Endodermal cell (in vitro differentiated cells): ENCODE results near the gene TTR. TPM values are rescaled to one million over a fixed set of nuclear protein-coding genes. Genes with fewer than 3 reads are reported as not detected.

ENCODE experiments used
- DNase-seq: peaks from one replicate; pipeline ENCODE4 v3.0.0-alpha.2; 2017
- H3K27ac ChIP-seq: 2 replicates; pipeline ENCODE4 v1.5.1; 2013; ENCODE audit warnings: mild to moderate bottlenecking, low read depth, low read length, moderate library complexity
- H3K27me3 ChIP-seq: 2 replicates; pipeline ENCODE4 v1.6.1; 2013; ENCODE audit warnings: mild to moderate bottlenecking, low read length, moderate library complexity; ENCODE audit not compliant: insufficient read depth, control insufficient read depth, poor library complexity, severe bottlenecking
- H3K36me3 ChIP-seq: 2 replicates; pipeline ENCODE4 v1.7.0; 2013; ENCODE audit warnings: mild to moderate bottlenecking, low read length, moderate library complexity; ENCODE audit not compliant: control insufficient read depth, insufficient read depth
- H3K4me1 ChIP-seq: one replicate; pipeline ENCODE4 v1.7.0; 2013; ENCODE audit warnings: low read length; ENCODE audit not compliant: control insufficient read depth, insufficient read depth
- H3K4me3 ChIP-seq: 2 replicates; pipeline ENCODE4 v1.5.1; 2013; ENCODE audit warnings: mild to moderate bottlenecking, low read length, moderate library complexity
- H3K9ac ChIP-seq: 2 replicates; pipeline ENCODE4 v1.6.1; 2013; ENCODE audit warnings: mild to moderate bottlenecking, low read length, moderate library complexity; ENCODE audit not compliant: poor library complexity, severe bottlenecking; ENCODE audit errors: extremely low read depth
- H3K9me3 ChIP-seq: 2 replicates; pipeline ENCODE4 v1.6.1; 2013; ENCODE audit warnings: mild to moderate bottlenecking, low read length, moderate library complexity; ENCODE audit not compliant: control insufficient read depth
- H3K27ac Mint-ChIP-seq: 2 replicates; pipeline ENCODE4 v1.8.0; 2020; ENCODE audit warnings: mixed read lengths
- H3K27me3 Mint-ChIP-seq: 2 replicates; pipeline ENCODE4 v1.8.0; 2021; ENCODE audit warnings: mild to moderate bottlenecking, mixed read lengths; ENCODE audit not compliant: insufficient read depth
- H3K36me3 Mint-ChIP-seq: 2 replicates; pipeline ENCODE4 v1.8.0; 2020; ENCODE audit warnings: low read depth, mixed read lengths
- H3K4me1 Mint-ChIP-seq: 2 replicates; pipeline ENCODE4 v1.8.0; 2020; ENCODE audit warnings: mixed read lengths
- H3K4me3 Mint-ChIP-seq: 2 replicates; pipeline ENCODE4 v1.8.0; 2020; ENCODE audit warnings: mild to moderate bottlenecking, moderate library complexity, mixed read lengths
- H3K9me3 Mint-ChIP-seq: 2 replicates; pipeline ENCODE4 v1.8.0; 2020; ENCODE audit warnings: mild to moderate bottlenecking, mixed read lengths
- WGBS, 2 experiments: methylation state at CpG; one replicate each; pipeline versions ENCODE4 v1.1.5 to v1.1.7; 2013; ENCODE audit warnings: missing lambda C conversion rate in 2 of 2, mixed read lengths in 1 of 2; ENCODE audit not compliant: insufficient coverage in 1 of 2, insufficient read length in 1 of 2; 5-methylcytosine and 5-hydroxymethylcytosine counted together
- total RNA-seq, 2 donors: library from RNA; stranded (reverse); fragmentation: NEBNext Ultra II Directional in 1 of 2; extraction: Animal tissue kit (Norgen Biotek cat#: 25700) in 1 of 2; gene quantifications; 2 replicates in 1 of 2; 3 replicates in 1 of 2; pipeline ENCODE4 v1.2.1, GENCODE V29; 2021
- TF ChIP-seq, protein P1 (sequence below): fragments of 200-600 bp; sonication (generic); conservative IDR thresholded peaks from 2 replicates; pipeline ENCODE4 v1.5.0; 2021; ENCODE audit warnings: antibody characterized with exemption, mild to moderate bottlenecking

The TTR gene
- total RNA-seq, 2 donors from 2014 or later = not detected

DNA sequence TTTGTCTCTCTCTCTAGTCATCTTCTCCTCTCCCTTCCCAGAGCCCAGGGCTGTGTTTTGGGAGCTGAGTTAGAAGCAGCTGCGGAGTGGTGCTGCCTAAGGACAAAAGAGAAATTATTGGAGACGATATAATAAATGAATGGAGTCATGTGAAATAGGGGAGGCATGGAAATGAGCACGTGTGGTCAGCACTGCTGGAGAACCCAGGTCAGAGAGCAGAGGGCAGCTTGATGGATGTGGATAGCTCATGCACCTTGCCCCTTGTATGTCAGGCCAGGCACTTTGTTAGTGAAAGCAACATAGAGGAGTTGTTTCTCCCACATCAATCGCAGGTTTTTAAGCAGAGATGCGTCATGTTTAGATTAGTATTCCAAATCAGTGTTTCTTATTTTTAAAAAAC lies 15.7 kb downstream of the TTR start:
- Mint-ChIP-seq H3K27me3 (no peaks in the 10 kb centered on the region), H3K9me3 (no peaks in the 10 kb centered on the region), H3K4me1 (peaks cover 27% of the 10 kb centered on the region), H3K36me3 (no peaks in the 10 kb centered on the region), H3K27ac (no peak overlapping the region), H3K4me3 (no peak overlapping the region)
- WGBS, 2 experiments = 91 to 100% methylated on average over 2 to 5 of the region's 5 CpGs
- Histone ChIP-seq H3K27me3 (no peaks in the 10 kb centered on the region), H3K4me3 (no peak overlapping the region), H3K9ac (no peak overlapping the region), H3K27ac (no peak overlapping the region), H3K9me3 (no peaks in the 10 kb centered on the region), H3K4me1 (no peaks in the 10 kb centered on the region), H3K36me3 (no peaks in the 10 kb centered on the region)
- TF ChIP-seq, protein P1, sequence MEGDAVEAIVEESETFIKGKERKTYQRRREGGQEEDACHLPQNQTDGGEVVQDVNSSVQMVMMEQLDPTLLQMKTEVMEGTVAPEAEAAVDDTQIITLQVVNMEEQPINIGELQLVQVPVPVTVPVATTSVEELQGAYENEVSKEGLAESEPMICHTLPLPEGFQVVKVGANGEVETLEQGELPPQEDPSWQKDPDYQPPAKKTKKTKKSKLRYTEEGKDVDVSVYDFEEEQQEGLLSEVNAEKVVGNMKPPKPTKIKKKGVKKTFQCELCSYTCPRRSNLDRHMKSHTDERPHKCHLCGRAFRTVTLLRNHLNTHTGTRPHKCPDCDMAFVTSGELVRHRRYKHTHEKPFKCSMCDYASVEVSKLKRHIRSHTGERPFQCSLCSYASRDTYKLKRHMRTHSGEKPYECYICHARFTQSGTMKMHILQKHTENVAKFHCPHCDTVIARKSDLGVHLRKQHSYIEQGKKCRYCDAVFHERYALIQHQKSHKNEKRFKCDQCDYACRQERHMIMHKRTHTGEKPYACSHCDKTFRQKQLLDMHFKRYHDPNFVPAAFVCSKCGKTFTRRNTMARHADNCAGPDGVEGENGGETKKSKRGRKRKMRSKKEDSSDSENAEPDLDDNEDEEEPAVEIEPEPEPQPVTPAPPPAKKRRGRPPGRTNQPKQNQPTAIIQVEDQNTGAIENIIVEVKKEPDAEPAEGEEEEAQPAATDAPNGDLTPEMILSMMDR = no peak
- DNase-seq = no peak

DNA sequence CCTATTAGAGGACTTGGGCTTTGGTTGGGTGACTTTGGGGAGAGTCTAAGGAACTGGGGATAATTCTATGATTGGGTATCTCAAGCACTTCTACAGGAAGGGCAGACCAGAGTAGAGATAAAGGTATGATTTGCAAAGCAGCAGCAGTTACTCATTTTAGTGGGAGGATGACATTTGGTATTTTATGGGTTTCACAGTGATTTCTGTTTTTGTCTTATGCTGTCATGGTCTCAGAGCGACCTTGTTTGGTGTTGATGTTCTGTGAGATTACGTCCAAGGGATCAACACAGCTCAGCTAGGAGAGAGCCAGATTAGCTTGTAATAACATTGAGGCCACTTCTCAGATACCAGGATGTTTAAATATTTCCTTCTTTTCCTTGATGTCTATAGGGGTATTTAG lies 18.2 kb downstream of the TTR start:
- WGBS, 2 experiments = 91 to 100% methylated on average over 1 to 2 of the region's 2 CpGs
- H3K4me1 ChIP-seq = peaks cover 1% of the 10 kb centered on the region
- Mint-ChIP-seq H3K27ac (no peak overlapping the region), H3K9me3 (no peaks in the 10 kb centered on the region), H3K4me1 (peaks cover 36% of the 10 kb centered on the region), H3K27me3 (no peaks in the 10 kb centered on the region), H3K36me3 (no peaks in the 10 kb centered on the region), H3K4me3 (no peak overlapping the region)
- H3K27ac ChIP-seq = no peak overlapping the region
- no peaks in the 10 kb centered on the region for H3K36me3 ChIP-seq
- TF ChIP-seq, protein P1 = no peak
- H3K4me3 ChIP-seq = no peak overlapping the region
- no peak for DNase-seq
- H3K27me3 ChIP-seq = no peaks in the 10 kb centered on the region
- H3K9me3 ChIP-seq = no peaks in the 10 kb centered on the region
- H3K9ac ChIP-seq = no peak overlapping the region

DNA sequence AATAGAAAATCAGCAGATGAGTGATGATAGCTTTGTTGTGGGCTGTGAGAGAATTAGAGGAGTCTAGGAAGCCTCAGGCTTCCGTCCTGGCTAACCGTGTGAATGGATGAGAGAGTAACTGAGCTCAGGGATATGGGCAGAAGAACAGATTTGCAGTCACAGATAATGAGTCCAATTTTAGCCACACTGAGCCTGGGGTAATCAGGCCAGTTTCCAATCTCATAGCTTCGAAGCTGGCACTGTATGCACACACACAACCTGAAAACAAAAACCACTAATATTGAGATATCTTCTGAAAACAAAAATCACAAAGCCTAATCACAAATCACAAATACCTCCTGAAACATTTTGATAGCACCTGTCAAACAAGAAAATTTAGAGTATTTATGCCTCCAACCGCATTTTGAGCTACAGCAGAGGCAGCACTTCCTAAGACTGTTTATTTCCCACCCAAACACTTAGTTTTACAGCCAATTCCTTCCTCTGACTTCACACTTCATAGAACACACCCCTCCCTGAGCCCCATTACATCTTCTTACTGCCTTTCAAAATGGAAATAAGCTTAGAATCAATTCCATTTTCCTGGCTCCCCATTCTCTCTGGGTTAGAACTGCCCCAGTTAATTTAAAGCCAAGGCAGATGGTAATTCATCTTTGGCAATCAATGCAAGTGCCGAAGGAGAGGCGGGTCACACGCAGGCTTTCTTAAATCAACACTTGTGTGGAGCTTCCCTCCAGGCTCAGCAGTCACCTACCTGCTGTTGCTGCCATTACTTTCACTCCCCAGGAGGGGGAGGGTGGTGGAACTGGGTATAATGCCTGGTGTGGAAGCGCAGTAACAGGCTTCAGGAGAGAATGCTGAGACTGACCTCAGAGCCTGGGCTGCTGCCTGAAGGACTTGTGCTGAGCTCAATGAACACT lies 18.9 kb downstream of the TTR start:
- Histone ChIP-seq H3K9ac (no peak overlapping the region), H3K27ac (no peak overlapping the region), H3K4me3 (no peak overlapping the region), H3K9me3 (no peaks in the 10 kb centered on the region), H3K27me3 (no peaks in the 10 kb centered on the region), H3K36me3 (no peaks in the 10 kb centered on the region), H3K4me1 (peaks cover 5% of the 10 kb centered on the region)
- Mint-ChIP-seq H3K4me3 (no peak overlapping the region), H3K36me3 (no peaks in the 10 kb centered on the region), H3K4me1 (peaks cover 42% of the 10 kb centered on the region), H3K9me3 (no peaks in the 10 kb centered on the region), H3K27me3 (no peaks in the 10 kb centered on the region), H3K27ac (peak overlapping the region; percentile 47)
- TF ChIP-seq, protein P1 = peak; percentile 78
- peak; percentile 91 for DNase-seq
- 53 to 83% methylated on average over 4 to 8 of the region's 8 CpGs for WGBS, 2 experiments
